NK-92 (cell line): ENCODE data around the gene BHLHE23.

ENCODE experiments used
- DNase-seq: peaks from one replicate; lab custom pipeline; 2025; ENCODE audit not compliant: unreplicated experiment; lab: John Stamatoyannopoulos, UW

The BHLHE23 gene

GRCh38 chr20:63009988-63010769, 3.4 kb upstream of the BHLHE23 start:
- DNase-seq, result peak; percentile 29

GRCh38 chr20:63009045-63009961, 2.5 kb upstream of the BHLHE23 start:
- no peak for DNase-seq

- no peak for DNase-seq
Observed at GRCh38 chr20:63008541-63009044, 1.8 kb upstream of the BHLHE23 start.

GRCh38 chr20:63007646-63008488, 1.1 kb upstream of the BHLHE23 start:
- DNase-seq, result no peak

GRCh38 chr20:63007360-63007645, 539 bp upstream of the BHLHE23 start:
- no peak for DNase-seq

- no peak for DNase-seq
Observed at GRCh38 chr20:63005862-63006539, 763 bp downstream of the BHLHE23 start.

- DNase-seq, result no peak
Observed at GRCh38 chr20:63005365-63005861, 1.4 kb downstream of the BHLHE23 start.

- no peak for DNase-seq
Observed at GRCh38 chr20:63004607-63005364, 2.0 kb downstream of the BHLHE23 start.

- no peak for DNase-seq
Observed at GRCh38 chr20:63003546-63003945, 3.2 kb downstream of the BHLHE23 start.

GRCh38 chr20:63002511-63002910, 4.3 kb downstream of the BHLHE23 start:
- DNase-seq, result no peak

GRCh38 chr20:63000958-63001357, 5.8 kb downstream of the BHLHE23 start:
- DNase-seq, result no peak

GRCh38 chr20:63000036-63000435, 6.7 kb downstream of the BHLHE23 start:
- DNase-seq, result no peak

GRCh38 chr20:62999580-62999979, 7.2 kb downstream of the BHLHE23 start:
- DNase-seq, result no peak

- no peak for DNase-seq
Observed at GRCh38 chr20:62998449-62998848, 8.3 kb downstream of the BHLHE23 start.

GRCh38 chr20:62997417-62998035, 9.2 kb downstream of the BHLHE23 start:
- DNase-seq, result no peak

- DNase-seq, result no peak
Observed at GRCh38 chr20:62996596-62996982, 10.2 kb downstream of the BHLHE23 start.

- DNase-seq, result no peak
Observed at GRCh38 chr20:62995898-62996595, 10.7 kb downstream of the BHLHE23 start.

GRCh38 chr20:62995481-62995880, 11.3 kb downstream of the BHLHE23 start:
- no peak for DNase-seq

GRCh38 chr20:62994869-62995281, 11.9 kb downstream of the BHLHE23 start:
- DNase-seq, result no peak
